HCT116 (cell line): ENCODE measurements around the gene TMEM225. TPM values are rescaled to one million over a fixed set of nuclear protein-coding genes. Genes with fewer than 3 reads are reported as not detected.

ENCODE experiments used
- ATAC-seq: fragments of 200-7000 bp; cut with Tn5 transposase; 2 replicates; pipeline ENCODE4 v1.9.1; 2020; ENCODE audit warnings: mild to moderate bottlenecking, moderate library complexity
- BruUV-seq: library from RNA; stranded (reverse); fragments of 400-500 nt; replicated peaks from 2 replicates; lab custom pipeline; 2021; lab: Mats Ljungman, UMichigan
- CTCF ChIA-PET: fragments of 300-600 bp; sonication (Branson Sonifier 250); formaldehyde crosslinking; loops from one replicate; lab custom pipeline; 2021; ENCODE audit warnings: antibody characterized with exemption; lab: Charles Lee
- POLR2A ChIA-PET: fragments of 300-600, 350-600 bp; sonication (Branson Sonifier 250); formaldehyde crosslinking; loops from one replicate; lab custom pipeline; 2021; ENCODE audit warnings: antibody characterized with exemption; lab: Charles Lee
- RAD21 ChIA-PET, 2 experiments: fragments of 300-600 bp; sonication (Branson Sonifier 250); formaldehyde crosslinking; loops; one replicate each; lab custom pipeline; 2023; ENCODE audit warnings: low total read pairs in 2 of 2; ENCODE audit not compliant: uncharacterized antibody in 2 of 2, unreplicated experiment in 2 of 2, low non-redundant PET in 1 of 2; lab: Charles Lee
- DNase-seq: peaks from one replicate; pipeline ENCODE4 v3.0.0-alpha.2; 2010; ENCODE audit warnings: low read depth, low spot score
- H2AFZ ChIP-seq: fragments of 200-600 bp; shearing (Covaris generic), sonication (generic); 2 replicates; pipeline ENCODE4 v1.6.1; 2017; ENCODE audit warnings: low read depth, mixed run types, mixed read lengths, antibody characterized with exemption, low read length; ENCODE audit not compliant: poor library complexity, severe bottlenecking
- H3K27ac ChIP-seq: 2 replicates; pipeline ENCODE4 v1.5.1; 2012; ENCODE audit warnings: low read depth, low read length
- H3K27me3 ChIP-seq: fragments of 200-600 bp; sonication (generic); 2 replicates; pipeline ENCODE4 v1.6.1; 2016; ENCODE audit warnings: mixed run types, low read length, mixed read lengths; ENCODE audit not compliant: insufficient read depth
- H3K36me3 ChIP-seq, 2 experiments: fragments of 200-500 bp in 1 of 2; fragments of 200-600 bp in 1 of 2; sonication (Bioruptor generic) in 1 of 2; sonication (generic) in 1 of 2; 2 replicates each; pipeline versions ENCODE4 v1.5.1 to v1.6.1; 2014 to 2016; ENCODE audit warnings: low read length in 2 of 2, inconsistent platforms in 1 of 2, mixed read lengths in 1 of 2, mixed run types in 1 of 2; ENCODE audit not compliant: insufficient read depth in 2 of 2, control insufficient read depth in 1 of 2
- H3K4me1 ChIP-seq, 2 experiments: fragments of 200-600 bp in 1 of 2; sonication (generic) in 1 of 2; 2 replicates each; pipeline versions ENCODE4 v1.5.1 to v1.6.1; 2012 to 2017; ENCODE audit warnings: low read length in 2 of 2, inconsistent platforms in 1 of 2, mild to moderate bottlenecking in 1 of 2, mixed read lengths in 1 of 2, mixed run types in 1 of 2, moderate library complexity in 1 of 2; ENCODE audit not compliant: insufficient read depth in 2 of 2, control insufficient read depth in 1 of 2
- H3K4me2 ChIP-seq: fragments of 200-600 bp; sonication (generic); 2 replicates; pipeline ENCODE4 v1.6.1; 2017; ENCODE audit warnings: mixed run types, low read length, mixed read lengths
- H3K4me3 ChIP-seq, 2 experiments: fragments of 200-600 bp in 1 of 2; sonication (generic) in 1 of 2; replicated peaks in 1 of 2; 2 replicates each; pipeline ENCODE4 v1.5.1; 2011 to 2016; ENCODE audit warnings: low read length in 2 of 2, control low read depth in 1 of 2, low read depth in 1 of 2, mild to moderate bottlenecking in 1 of 2, mixed read lengths in 1 of 2, mixed run types in 1 of 2
- H3K79me2 ChIP-seq: fragments of 200-600 bp; sonication (generic); 2 replicates; pipeline ENCODE4 v1.6.1; 2017; ENCODE audit warnings: mild to moderate bottlenecking, mixed run types, low read length, moderate library complexity, mixed read lengths; ENCODE audit not compliant: insufficient read depth
- H3K9ac ChIP-seq: fragments of 200-600 bp; sonication (generic); 2 replicates; pipeline ENCODE4 v1.6.1; 2016; ENCODE audit warnings: low read length, mixed read lengths
- H3K9me2 ChIP-seq: fragments of 200-600 bp; sonication (generic), shearing (Covaris generic); 2 replicates; pipeline ENCODE4 v1.6.1; 2017; ENCODE audit warnings: mixed run types, mild to moderate bottlenecking, moderate library complexity; ENCODE audit not compliant: insufficient read depth
- H3K9me3 ChIP-seq, 2 experiments: fragments of 200-500 bp in 1 of 2; fragments of 200-600 bp in 1 of 2; sonication (Bioruptor generic) in 1 of 2; sonication (generic) in 1 of 2; 2 replicates each; pipeline ENCODE4 v1.6.1; 2014 to 2017; ENCODE audit warnings: low read length in 2 of 2, mixed read lengths in 2 of 2, inconsistent platforms in 1 of 2, low read depth in 1 of 2, mild to moderate bottlenecking in 1 of 2, mixed run types in 1 of 2, moderate library complexity in 1 of 2; ENCODE audit not compliant: control insufficient read depth in 1 of 2, insufficient read depth in 1 of 2
- H4K20me1 ChIP-seq: fragments of 200-600 bp; sonication (generic), shearing (Covaris generic); 2 replicates; pipeline ENCODE4 v1.6.1; 2017; ENCODE audit warnings: mixed run types, mild to moderate bottlenecking, moderate library complexity; ENCODE audit not compliant: insufficient read depth
- CBX3 ChIP-seq: IDR thresholded peaks from 2 replicates; pipeline ENCODE4 v1.6.1; 2012; ENCODE audit warnings: low read depth
- CEBPB ChIP-seq: IDR thresholded peaks from 2 replicates; pipeline ENCODE4 v1.6.1; 2012; ENCODE audit warnings: low read depth
- CTCF ChIP-seq, 3 experiments: fragments of 200-600 bp in 1 of 3; sonication (generic) in 1 of 3; IDR thresholded peaks in 2 of 3; conservative IDR thresholded peaks in 1 of 3; 2 replicates each; pipeline ENCODE4 v1.5.1; 2012 to 2017; ENCODE audit warnings: low read depth in 2 of 3, low read length in 2 of 3, antibody characterized with exemption in 1 of 3, borderline replicate concordance in 1 of 3, control low read depth in 1 of 3, mild to moderate bottlenecking in 1 of 3, mixed read lengths in 1 of 3, mixed run types in 1 of 3, moderate library complexity in 1 of 3; ENCODE audit not compliant: insufficient read depth in 1 of 3
- ELF1 ChIP-seq: IDR thresholded peaks from 2 replicates; pipeline ENCODE4 v1.6.1; 2012; ENCODE audit warnings: low read depth, borderline replicate concordance
- EZH2 ChIP-seq: fragments of 200-600 bp; sonication (generic); IDR thresholded peaks from 2 replicates; pipeline ENCODE4 v1.6.1; 2017; ENCODE audit warnings: antibody characterized with exemption, mixed run types
- EZH2phosphoT487 ChIP-seq: fragments of 200-600 bp; IDR thresholded peaks from 2 replicates; pipeline ENCODE4 v1.6.1; 2018; ENCODE audit warnings: antibody characterized with exemption, borderline replicate concordance
- FOSL1 ChIP-seq: IDR thresholded peaks from 2 replicates; pipeline ENCODE4 v1.6.1; 2012; ENCODE audit warnings: low read depth
- JUND ChIP-seq: IDR thresholded peaks from 2 replicates; pipeline ENCODE4 v1.6.1; 2012
- MAX ChIP-seq: IDR thresholded peaks from 2 replicates; pipeline ENCODE4 v1.6.1; 2012
- POLR2A ChIP-seq: IDR thresholded peaks from 2 replicates; pipeline ENCODE4 v1.7.0; 2011; ENCODE audit warnings: borderline replicate concordance; ENCODE audit not compliant: insufficient read depth, insufficient read length; ENCODE audit errors: extremely low read depth
- POLR2AphosphoS5 ChIP-seq: IDR thresholded peaks from 2 replicates; pipeline ENCODE4 v1.6.1; 2011; ENCODE audit warnings: mild to moderate bottlenecking, low read depth, low read length, moderate library complexity
- RAD21 ChIP-seq: IDR thresholded peaks from 2 replicates; pipeline ENCODE4 v1.6.1; 2012; ENCODE audit warnings: low read depth, mild to moderate bottlenecking
- SIN3A ChIP-seq: IDR thresholded peaks from 2 replicates; pipeline ENCODE4 v1.6.1; 2012; ENCODE audit warnings: low read depth
- SRF ChIP-seq: IDR thresholded peaks from 2 replicates; pipeline ENCODE4 v1.6.1; 2012; ENCODE audit warnings: low read depth
- TCF7L2 ChIP-seq: IDR thresholded peaks from 2 replicates; pipeline ENCODE4 v1.7.0; 2011; ENCODE audit warnings: borderline replicate concordance, inconsistent platforms; ENCODE audit not compliant: insufficient read depth, insufficient read length; ENCODE audit errors: extremely low read depth
- YY1 ChIP-seq: IDR thresholded peaks from 2 replicates; pipeline ENCODE4 v1.6.1; 2011; ENCODE audit warnings: low read length, low read depth, moderate library complexity, mild to moderate bottlenecking; ENCODE audit not compliant: insufficient replicate concordance; ENCODE audit errors: extremely low read depth
- ZFX ChIP-seq: fragments of 450-650 bp; IDR thresholded peaks from 2 replicates; pipeline ENCODE4 v1.6.1; 2017
- ZNF274 ChIP-seq: fragments of 200-500 bp; sonication (Bioruptor generic); IDR thresholded peaks from 2 replicates; pipeline ENCODE4 v1.6.1; 2014; ENCODE audit warnings: mild to moderate bottlenecking, low read depth, low read length, inconsistent platforms
- intact Hi-C: fragments of 100-400 bp; cut with micrococcal nuclease; formaldehyde crosslinking; loops from 2 replicates; pipeline ENCODE4 v1.10.0; 2022
- total RNA-seq: library from RNA; stranded (reverse); gene quantifications from one replicate; pipeline ENCODE4 v1.2.1, GENCODE V29; 2021; ENCODE audit not compliant: unreplicated experiment

The TMEM225 gene
- total RNA-seq, 1 experiment from 2014 or later, result not detected

GRCh38 chr11:123859731-123860130 is 25.7 kb downstream of the TMEM225 start:
- RAD21 ChIA-PET, result no interaction called here
- DNase-seq, result no peak
- no peak overlapping the region for H3K4me3 ChIP-seq
- ATAC-seq, result no peak
- H3K4me1 ChIP-seq, result no peaks in the 10 kb centered on the region
- no peaks in the 10 kb centered on the region for H3K9me3 ChIP-seq
- no peak overlapping the region for H3K27ac ChIP-seq
- H2AFZ ChIP-seq, result no peak overlapping the region
- H3K36me3 ChIP-seq, result no peaks in the 10 kb centered on the region
- intact Hi-C loops, result no loop called here
- H4K20me1 ChIP-seq, result no peaks in the 10 kb centered on the region
- no peak overlapping the region for H3K9ac ChIP-seq
- H3K9me2 ChIP-seq, result no peaks in the 10 kb centered on the region
- no TSS peak for BruUV-seq
- H3K27me3 ChIP-seq, result 0 out of 2 replicates have a peak, but pooled peaks cover 6% of the 10 kb centered on the region
- POLR2A ChIA-PET, result no interaction called here
- H3K79me2 ChIP-seq, result no peaks in the 10 kb centered on the region
- no peak overlapping the region for H3K4me2 ChIP-seq
- TF ChIP-seq ZFX, result no peak
- no peak for TF ChIP-seq RAD21
- no peak for TF ChIP-seq ELF1
- no peak for TF ChIP-seq POLR2AphosphoS5
- TF ChIP-seq YY1, result no peak
- TF ChIP-seq FOSL1, result no peak
- no peak for TF ChIP-seq CTCF (IDR thresholded peaks at IDR 0.05 in 2 of 3, conservative IDR thresholded peaks at IDR 0.05 in 1 of 3; ENCODE audit: borderline replicate concordance in 1 of 3, insufficient read depth in 1 of 3, low read depth in 2 of 3, low read length in 2 of 3)
- no peak for TF ChIP-seq SIN3A
- no peak for TF ChIP-seq SRF
- no peak for TF ChIP-seq EZH2phosphoT487
- TF ChIP-seq JUND, result no peak
- no peak for TF ChIP-seq CEBPB
- no peak for TF ChIP-seq TCF7L2
- no peak for TF ChIP-seq EZH2
- no peak for TF ChIP-seq POLR2A
- no peak for TF ChIP-seq MAX
- no peak for TF ChIP-seq ZNF274
- TF ChIP-seq CBX3, result no peak
- CTCF ChIA-PET, result no interaction called here
